ENCODE data around the gene SLC26A5.

Gene SLC26A5

DNA sequence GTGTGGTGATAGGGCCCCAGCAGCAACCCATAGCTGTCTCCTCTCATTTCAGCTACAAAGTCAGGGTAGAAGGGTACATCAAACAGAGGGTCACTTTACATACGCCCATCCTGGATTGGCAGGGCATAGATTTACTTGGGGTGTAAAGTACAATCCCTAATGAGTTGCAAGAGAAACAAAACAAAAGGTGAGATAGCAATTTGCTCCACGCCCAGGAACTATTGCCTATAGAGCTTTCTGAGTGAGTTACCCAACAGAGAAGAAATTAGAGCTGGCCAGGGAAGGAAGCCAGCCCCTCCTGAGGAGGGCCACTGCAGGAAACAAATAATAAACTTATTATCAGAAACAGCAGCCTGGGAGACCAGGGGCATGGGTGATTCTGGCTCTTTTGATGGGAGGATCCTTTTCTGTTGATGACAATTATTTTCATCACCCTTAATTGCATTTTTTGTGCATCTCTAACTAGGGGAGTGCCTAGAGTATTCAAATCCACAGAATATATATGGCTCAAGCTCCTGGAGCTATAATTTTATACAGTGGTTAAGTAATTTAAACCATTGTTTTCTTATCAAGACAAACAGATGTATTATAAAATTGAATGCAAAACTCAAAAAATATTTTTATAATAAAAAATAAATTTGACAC is 47.4 kb downstream of the SLC26A5 start:
- DNase-seq = no peak

DNA sequence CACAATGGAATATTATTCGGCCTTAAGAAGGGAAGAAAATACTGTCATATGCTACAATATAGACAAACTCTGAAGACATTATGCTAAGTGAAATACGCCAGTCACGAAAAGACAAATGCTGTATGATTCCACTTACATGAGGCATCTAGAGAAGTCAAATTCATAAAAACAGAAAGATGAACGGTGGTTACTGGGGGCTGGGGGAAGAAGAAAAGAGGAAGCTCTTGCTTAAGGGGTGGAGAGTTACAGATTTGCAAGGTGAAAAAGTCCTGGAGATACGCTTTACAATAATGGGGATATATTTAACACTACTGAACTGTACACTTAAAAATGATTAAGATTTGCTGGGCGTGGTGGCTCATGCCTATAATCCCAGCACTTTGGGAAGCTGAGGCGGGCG is 49.5 kb downstream of the SLC26A5 start:
- DNase-seq = no peak

DNA sequence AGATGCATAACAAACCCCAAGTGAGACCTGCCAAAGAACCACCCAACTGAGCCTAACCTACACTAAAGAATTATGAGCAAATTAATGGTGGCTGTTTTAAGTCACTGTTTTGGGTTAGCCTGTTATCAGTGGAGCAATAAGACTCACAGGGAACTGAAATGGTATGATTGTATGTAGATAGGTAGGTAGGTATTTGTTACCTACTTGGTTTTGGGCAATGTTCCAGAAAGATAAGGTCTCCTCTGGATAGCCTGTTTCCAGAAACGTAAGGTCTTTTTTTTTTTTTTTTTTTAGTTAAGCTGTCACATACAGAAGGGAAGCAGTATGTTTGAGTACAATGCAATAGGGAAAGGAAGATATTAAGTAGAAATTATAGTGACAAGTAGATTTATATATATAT is 50.9 kb downstream of the SLC26A5 start:
- no peak for DNase-seq

DNA sequence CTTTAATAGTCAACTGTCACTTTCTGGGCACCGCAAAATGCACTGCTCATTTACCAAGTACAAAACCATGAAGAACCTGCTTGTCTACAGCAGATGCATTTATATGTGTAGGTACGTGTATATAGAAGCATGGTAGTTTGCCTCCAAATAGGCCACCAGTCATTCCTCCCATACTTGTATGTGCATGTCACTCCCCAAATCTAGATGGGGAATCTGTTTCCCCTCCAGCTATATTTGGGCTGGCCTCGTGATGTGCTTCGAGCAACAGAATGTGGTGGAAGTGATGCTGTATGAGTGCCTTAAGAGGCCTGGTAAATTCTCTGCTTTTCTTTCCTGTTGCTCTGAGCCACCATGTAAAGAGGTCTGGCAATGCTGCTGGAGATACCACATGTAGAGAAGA is 51.4 kb downstream of the SLC26A5 start:
- no peak for DNase-seq

- DNase-seq = no peak
These were observed 54.0 kb downstream of the SLC26A5 start for GRCh38 chr7:103391976-103392375.

DNA sequence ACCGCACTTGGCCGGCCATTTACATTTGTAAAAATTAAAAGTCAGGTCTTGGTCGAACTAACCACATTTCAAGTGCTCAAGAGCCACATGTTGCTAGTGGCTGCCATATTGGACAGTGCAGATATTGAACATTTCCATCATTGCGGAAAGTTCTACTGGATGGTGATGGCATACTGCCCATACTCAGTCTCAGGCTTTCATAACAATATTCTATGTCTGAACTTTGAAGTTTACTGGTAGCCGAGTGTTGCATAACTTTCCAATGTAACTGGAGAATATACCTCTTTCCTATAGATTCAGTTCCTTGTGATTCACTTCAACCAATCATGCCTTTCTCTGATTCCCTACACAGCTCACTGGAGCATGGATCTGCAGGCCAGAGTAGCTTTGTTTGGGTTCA is 54.9 kb downstream of the SLC26A5 start:
- DNase-seq = no peak

DNA sequence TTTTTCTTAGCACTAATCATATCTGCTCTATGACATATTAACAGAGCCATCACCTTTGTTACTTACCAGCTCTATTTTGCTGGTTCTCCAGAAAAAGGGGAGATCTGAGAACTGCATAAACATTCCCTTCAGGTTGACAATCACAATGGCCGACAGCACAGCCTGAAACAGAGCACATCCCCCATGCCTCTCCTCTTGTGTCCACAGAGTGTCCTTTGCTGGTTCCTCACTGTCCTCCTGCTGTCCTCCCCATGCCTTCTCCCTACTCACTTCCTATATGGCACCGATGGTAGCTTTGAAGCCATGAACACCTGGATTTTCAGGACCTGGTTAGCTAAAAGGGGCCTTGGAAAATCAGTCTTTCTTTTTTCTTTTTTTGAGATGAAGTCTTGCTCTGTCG is 56.7 kb downstream of the SLC26A5 start:
- DNase-seq = no peak

GRCh38 chr7:103388469-103389140 is 57.4 kb downstream of the SLC26A5 start:
- no peak for DNase-seq

DNA sequence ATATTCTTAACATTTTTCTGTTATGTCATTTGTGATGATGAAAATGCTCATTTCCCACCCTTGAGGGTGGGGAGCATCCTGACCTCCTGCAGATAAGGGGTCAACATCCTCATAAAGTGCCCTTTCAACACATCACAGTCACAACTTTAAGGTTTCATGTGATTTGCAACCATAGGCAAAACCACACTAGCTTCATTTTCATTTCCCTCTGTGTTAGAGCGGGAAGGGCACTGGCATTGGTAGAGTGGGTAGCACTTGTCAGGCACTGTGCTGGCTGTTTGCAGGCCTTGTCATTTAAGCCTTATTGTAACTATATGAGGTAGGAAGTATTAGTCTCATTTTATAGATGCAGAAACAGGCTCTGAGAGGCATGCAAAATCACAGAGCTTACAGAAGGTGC is 58.8 kb downstream of the SLC26A5 start:
- DNase-seq = no peak

- DNase-seq = no peak
These were observed 64.0 kb downstream of the SLC26A5 start for GRCh38 chr7:103382032-103382402.

- DNase-seq = no peak
These were observed 64.6 kb downstream of the SLC26A5 start for GRCh38 chr7:103381280-103382031.

GRCh38 chr7:103380395-103381191 is 65.4 kb downstream of the SLC26A5 start:
- no peak for DNase-seq

- DNase-seq = no peak
These were observed 66.6 kb downstream of the SLC26A5 start for GRCh38 chr7:103379270-103379975.

GRCh38 chr7:103373866-103374643 is 72.0 kb downstream of the SLC26A5 start:
- DNase-seq = no peak

DNA sequence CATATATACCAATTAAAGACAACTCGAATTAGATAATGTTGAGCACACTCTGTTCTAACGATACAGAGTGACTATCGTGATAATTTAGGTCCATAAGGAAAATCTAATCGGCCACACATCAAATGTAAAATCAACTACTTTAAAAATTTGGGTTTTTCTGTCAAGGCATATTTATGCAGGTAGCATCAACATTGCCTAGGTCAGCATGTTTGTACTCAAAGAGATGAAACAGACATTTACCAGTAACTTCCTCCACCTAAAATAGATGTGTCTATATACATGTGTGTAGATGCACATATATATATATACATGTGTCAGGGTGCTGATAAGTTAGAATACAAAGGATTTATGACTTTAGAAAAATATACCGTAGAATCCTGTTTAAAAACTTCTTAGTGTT is 76.6 kb downstream of the SLC26A5 start:
- DNase-seq = no peak

GRCh38 chr7:103349805-103350204 is 96.2 kb downstream of the SLC26A5 start:
- no peak for DNase-seq

- no peak for DNase-seq
These were observed 97.0 kb downstream of the SLC26A5 start for GRCh38 chr7:103348959-103349358.

GRCh38 chr7:103348452-103348851 is 97.6 kb downstream of the SLC26A5 start:
- no peak for DNase-seq

DNA sequence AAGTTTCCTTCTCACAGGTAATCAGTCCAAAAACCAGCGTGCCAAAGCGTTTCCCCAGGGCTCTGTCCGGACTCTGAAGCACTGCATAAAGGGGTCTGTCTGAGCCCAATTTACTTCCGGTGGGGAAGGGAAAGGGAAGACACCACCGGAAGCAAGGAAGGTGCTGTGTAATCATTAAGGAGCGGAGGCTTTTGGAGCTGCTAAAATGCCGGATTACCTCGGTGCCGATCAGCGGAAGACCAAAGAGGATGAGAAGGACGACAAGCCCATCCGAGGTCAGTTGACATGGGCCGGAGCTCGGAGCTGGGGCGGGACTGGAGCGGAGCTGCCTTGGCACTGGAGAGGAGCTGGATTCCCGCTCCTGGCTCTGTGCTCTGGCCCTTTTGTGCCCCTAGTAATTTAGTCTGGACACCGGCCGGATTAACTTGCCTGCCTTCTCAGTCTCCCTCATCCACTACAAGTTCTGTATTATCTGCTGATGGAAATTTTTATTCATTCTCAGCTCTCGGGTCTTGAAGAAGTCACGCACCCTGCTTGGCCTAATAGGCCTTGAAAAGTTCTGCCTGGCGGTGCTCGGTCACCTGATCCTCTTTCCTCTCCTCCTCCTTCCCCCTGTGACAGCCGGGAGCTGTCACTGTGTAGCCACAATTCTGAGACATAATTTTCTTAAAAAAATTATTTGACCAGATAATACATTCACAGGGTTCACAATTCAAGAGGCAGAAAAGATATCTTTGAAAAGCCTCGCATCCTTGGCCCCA is 98.3 kb downstream of the SLC26A5 start, which contains the start of gene PSMC2:
Gene PSMC2 (plus strand): TSS at position 137 of the 761 bp plus-strand sequence. CDS start 69 bp downstream, at position 206.
- DNase-seq = peak; percentile 71

DNA sequence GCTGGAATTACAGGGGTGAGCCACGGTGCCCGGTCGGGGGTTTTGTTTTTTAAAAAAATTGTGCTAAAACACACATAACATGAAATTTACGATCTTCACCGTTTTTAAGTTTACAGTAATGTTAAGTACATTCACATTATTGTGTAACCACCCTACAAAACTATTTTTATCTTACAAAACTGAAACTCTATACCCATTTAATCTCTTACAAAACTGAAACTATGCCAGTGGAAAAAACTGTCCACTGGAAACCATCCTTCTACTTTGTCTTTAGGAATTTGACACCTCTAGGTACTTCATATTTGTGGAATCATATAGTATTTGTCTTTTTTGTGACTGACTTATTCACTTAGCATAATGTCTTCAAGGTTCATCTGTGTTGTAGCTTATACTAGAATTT is 99.6 kb downstream of the SLC26A5 start:
- DNase-seq = no peak
